ENCODE data around the gene IFT81. TPM values are rescaled to one million over a fixed set of nuclear protein-coding genes. Genes with fewer than 3 reads are reported as not detected.

IFT81 gene
- total and polyA plus RNA-seq, 2 experiments from 2014 or later: 17.5 to 22.3 TPM

DNA sequence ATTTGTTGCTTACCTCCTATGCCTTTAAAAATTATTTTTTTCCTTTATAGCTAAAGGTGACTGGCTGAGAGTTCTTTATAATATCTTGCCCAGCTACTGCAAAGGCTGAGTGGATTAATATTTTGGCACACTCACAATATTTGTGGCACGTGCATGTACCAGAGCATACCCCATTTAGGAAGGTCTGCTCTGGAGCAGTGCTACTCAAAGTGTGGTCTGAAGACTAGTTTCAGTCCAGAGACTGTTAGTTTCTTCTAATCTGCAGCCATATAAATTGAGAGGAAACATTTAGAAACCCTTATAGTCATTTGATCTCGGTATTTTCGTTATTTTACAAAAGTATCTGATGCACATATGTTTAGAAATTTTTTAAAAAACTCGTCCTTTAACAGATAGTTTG, 51.0 kb downstream of the IFT81 start:
- Histone ChIP-seq H3K27me3 (ENCODE audit: insufficient read depth) (no peaks in the 10 kb centered on the region), H2AFZ (no peak overlapping the region), H3K27ac (ENCODE audit: low read depth) (no peak overlapping the region), H3F3A (replicated peaks; ENCODE audit: low read depth) (no peaks in the 10 kb centered on the region), H3K4me2 (no peak overlapping the region), H3K4me3 (no peak overlapping the region), H3K36me3 (ENCODE audit: insufficient read depth) (peaks cover 6% of the 10 kb centered on the region; the same call in 1 of the 2 replicates), H3K79me2 (replicated peaks; ENCODE audit: insufficient read depth) (no peaks in the 10 kb centered on the region), H3K4me1 (ENCODE audit: insufficient read depth) (no peaks in the 10 kb centered on the region), H4K20me1 (replicated peaks; ENCODE audit: insufficient read depth) (no peaks in the 10 kb centered on the region), H3K9me2 (ENCODE audit: insufficient read depth) (0 out of 2 replicates have a peak, but pooled peaks cover 4% of the 10 kb centered on the region)
- ATAC-seq (no peak), DNase-seq (ENCODE audit: low spot score) (no peak)
- H3K4me1 Mint-ChIP-seq: no peaks in the 10 kb centered on the region
- peaks cover 10% of the 10 kb centered on the region; the same call in 2 of the 3 replicates for H3K9me3 Mint-ChIP-seq
- H3K27me3 Mint-ChIP-seq (ENCODE audit: insufficient read depth, low read depth, poor library complexity): peaks cover 2% of the 10 kb centered on the region
- peaks cover 20% of the 10 kb centered on the region; the same call in 2 of the 3 replicates for H3K36me3 Mint-ChIP-seq (ENCODE audit: low read depth)
- no peak overlapping the region for H3K27ac Mint-ChIP-seq
- TF ChIP-seq STAT1 (IDR thresholded peaks at IDR 0.05; ENCODE audit: unreplicated experiment): no peak
- no peak for TF ChIP-seq CTCF (conservative IDR thresholded peaks at IDR 0.05; ENCODE audit: low read depth in 2 of 2)
- TF ChIP-seq EZH2phosphoT487 (IDR thresholded peaks at IDR 0.05; ENCODE audit: unreplicated experiment): no peak
- no peak for TF ChIP-seq REST (IDR thresholded peaks at IDR 0.05; ENCODE audit: unreplicated experiment)
- TF ChIP-seq JUNB (IDR thresholded peaks at IDR 0.05; ENCODE audit: unreplicated experiment): no peak
- no peak for TF ChIP-seq EZH2 (IDR thresholded peaks at IDR 0.05; ENCODE audit: low read depth, unreplicated experiment)
- no peak for TF ChIP-seq ETS1 (IDR thresholded peaks at IDR 0.05)
- no peak for TF ChIP-seq POLR2AphosphoS5 (IDR thresholded peaks at IDR 0.05; ENCODE audit: low read depth)
- TF ChIP-seq ZNF331 (CRISPR knock-in tag; IDR thresholded peaks at IDR 0.05; ENCODE audit: low read depth): no peak
- TF ChIP-seq CREB1 (CRISPR knock-in tag; IDR thresholded peaks at IDR 0.05; ENCODE audit: low read depth): no peak
- no peak for TF ChIP-seq ZNF114 (CRISPR knock-in tag; IDR thresholded peaks at IDR 0.05)
- TF ChIP-seq, protein P1, sequence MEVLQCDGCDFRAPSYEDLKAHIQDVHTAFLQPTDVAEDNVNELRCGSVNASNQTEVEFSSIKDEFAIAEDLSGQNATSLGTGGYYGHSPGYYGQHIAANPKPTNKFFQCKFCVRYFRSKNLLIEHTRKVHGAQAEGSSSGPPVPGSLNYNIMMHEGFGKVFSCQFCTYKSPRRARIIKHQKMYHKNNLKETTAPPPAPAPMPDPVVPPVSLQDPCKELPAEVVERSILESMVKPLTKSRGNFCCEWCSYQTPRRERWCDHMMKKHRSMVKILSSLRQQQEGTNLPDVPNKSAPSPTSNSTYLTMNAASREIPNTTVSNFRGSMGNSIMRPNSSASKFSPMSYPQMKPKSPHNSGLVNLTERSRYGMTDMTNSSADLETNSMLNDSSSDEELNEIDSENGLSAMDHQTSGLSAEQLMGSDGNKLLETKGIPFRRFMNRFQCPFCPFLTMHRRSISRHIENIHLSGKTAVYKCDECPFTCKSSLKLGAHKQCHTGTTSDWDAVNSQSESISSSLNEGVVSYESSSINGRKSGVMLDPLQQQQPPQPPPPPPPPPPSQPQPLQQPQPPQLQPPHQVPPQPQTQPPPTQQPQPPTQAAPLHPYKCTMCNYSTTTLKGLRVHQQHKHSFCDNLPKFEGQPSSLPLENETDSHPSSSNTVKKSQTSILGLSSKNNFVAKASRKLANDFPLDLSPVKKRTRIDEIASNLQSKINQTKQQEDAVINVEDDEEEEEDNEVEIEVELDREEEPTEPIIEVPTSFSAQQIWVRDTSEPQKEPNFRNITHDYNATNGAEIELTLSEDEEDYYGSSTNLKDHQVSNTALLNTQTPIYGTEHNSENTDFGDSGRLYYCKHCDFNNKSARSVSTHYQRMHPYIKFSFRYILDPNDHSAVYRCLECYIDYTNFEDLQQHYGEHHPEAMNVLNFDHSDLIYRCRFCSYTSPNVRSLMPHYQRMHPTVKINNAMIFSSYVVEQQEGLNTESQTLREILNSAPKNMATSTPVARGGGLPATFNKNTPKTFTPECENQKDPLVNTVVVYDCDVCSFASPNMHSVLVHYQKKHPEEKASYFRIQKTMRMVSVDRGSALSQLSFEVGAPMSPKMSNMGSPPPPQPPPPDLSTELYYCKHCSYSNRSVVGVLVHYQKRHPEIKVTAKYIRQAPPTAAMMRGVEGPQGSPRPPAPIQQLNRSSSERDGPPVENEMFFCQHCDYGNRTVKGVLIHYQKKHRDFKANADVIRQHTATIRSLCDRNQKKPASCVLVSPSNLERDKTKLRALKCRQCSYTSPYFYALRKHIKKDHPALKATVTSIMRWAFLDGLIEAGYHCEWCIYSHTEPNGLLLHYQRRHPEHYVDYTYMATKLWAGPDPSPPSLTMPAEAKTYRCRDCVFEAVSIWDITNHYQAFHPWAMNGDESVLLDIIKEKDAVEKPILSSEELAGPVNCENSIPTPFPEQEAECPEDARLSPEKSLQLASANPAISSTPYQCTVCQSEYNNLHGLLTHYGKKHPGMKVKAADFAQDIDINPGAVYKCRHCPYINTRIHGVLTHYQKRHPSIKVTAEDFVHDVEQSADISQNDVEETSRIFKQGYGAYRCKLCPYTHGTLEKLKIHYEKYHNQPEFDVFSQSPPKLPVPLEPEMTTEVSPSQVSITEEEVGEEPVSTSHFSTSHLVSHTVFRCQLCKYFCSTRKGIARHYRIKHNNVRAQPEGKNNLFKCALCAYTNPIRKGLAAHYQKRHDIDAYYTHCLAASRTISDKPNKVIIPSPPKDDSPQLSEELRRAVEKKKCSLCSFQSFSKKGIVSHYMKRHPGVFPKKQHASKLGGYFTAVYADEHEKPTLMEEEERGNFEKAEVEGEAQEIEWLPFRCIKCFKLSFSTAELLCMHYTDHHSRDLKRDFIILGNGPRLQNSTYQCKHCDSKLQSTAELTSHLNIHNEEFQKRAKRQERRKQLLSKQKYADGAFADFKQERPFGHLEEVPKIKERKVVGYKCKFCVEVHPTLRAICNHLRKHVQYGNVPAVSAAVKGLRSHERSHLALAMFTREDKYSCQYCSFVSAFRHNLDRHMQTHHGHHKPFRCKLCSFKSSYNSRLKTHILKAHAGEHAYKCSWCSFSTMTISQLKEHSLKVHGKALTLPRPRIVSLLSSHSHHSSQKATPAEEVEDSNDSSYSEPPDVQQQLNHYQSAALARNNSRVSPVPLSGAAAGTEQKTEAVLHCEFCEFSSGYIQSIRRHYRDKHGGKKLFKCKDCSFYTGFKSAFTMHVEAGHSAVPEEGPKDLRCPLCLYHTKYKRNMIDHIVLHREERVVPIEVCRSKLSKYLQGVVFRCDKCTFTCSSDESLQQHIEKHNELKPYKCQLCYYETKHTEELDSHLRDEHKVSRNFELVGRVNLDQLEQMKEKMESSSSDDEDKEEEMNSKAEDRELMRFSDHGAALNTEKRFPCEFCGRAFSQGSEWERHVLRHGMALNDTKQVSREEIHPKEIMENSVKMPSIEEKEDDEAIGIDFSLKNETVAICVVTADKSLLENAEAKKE (CRISPR knock-in tag; IDR thresholded peaks at IDR 0.05): no peak
- TF ChIP-seq NANOG (IDR thresholded peaks at IDR 0.05; ENCODE audit: borderline replicate concordance): no peak
- H3K4me3 Mint-ChIP-seq: no peak overlapping the region

All from GM23338 (cell line).